DMS53 treated with DMSO at 0.1 percent for 48 hours (cell line): ENCODE data around the gene GNAS-AS1.

Experiments used
- DNase-seq: peaks from one replicate; lab custom pipeline; 2025; ENCODE audit not compliant: unreplicated experiment; lab: John Stamatoyannopoulos, UW

GNAS-AS1 gene

GRCh38 chr20:58863044-58863790 is 12.5 kb upstream of the GNAS-AS1 start:
- DNase-seq = no peak

GRCh38 chr20:58855506-58856389 is 5.0 kb upstream of the GNAS-AS1 start:
- DNase-seq = no peak

- no peak for DNase-seq
These were observed 4.2 kb upstream of the GNAS-AS1 start for GRCh38 chr20:58854638-58855471.

GRCh38 chr20:58853976-58854637 is 3.4 kb upstream of the GNAS-AS1 start:
- DNase-seq = no peak

GRCh38 chr20:58853466-58853865 is 2.8 kb upstream of the GNAS-AS1 start:
- DNase-seq = no peak

- DNase-seq = no peak
These were observed 2.0 kb upstream of the GNAS-AS1 start, which contains the start of gene GNAS for GRCh38 chr20:58852543-58853271. Gene GNAS, plus strand, starts transcription at chr20:58852716.

- DNase-seq = no peak
These were observed 1.3 kb upstream of the GNAS-AS1 start for GRCh38 chr20:58851969-58852458.

GRCh38 chr20:58851221-58851968 is 693 bp upstream of the GNAS-AS1 start:
- DNase-seq = no peak

GRCh38 chr20:58847463-58847862 is 3.2 kb downstream of the GNAS-AS1 start:
- no peak for DNase-seq

- DNase-seq = no peak
These were observed 5.0 kb downstream of the GNAS-AS1 start for GRCh38 chr20:58845706-58846105.

- DNase-seq = no peak
These were observed 7.6 kb downstream of the GNAS-AS1 start for GRCh38 chr20:58843128-58843556.

- DNase-seq = no peak
These were observed 8.4 kb downstream of the GNAS-AS1 start for GRCh38 chr20:58842276-58842675.

GRCh38 chr20:58841539-58842264 is 9.0 kb downstream of the GNAS-AS1 start:
- DNase-seq = no peak

- DNase-seq = no peak
These were observed 9.7 kb downstream of the GNAS-AS1 start for GRCh38 chr20:58840816-58841538.

GRCh38 chr20:58839991-58840747 is 10.5 kb downstream of the GNAS-AS1 start:
- DNase-seq = no peak

- no peak for DNase-seq
These were observed 11.2 kb downstream of the GNAS-AS1 start for GRCh38 chr20:58839474-58839874.

- no peak for DNase-seq
These were observed 12.5 kb downstream of the GNAS-AS1 start for GRCh38 chr20:58838174-58838573.
